Calu3 (cell line): ENCODE data around the gene NAV2. TPM values are rescaled to one million over a fixed set of nuclear protein-coding genes. Genes with fewer than 3 reads are reported as not detected.

Source experiments
- BruUV-seq: library from RNA; stranded (reverse); fragments of 400-500 nt; replicated peaks from 2 replicates; lab custom pipeline; 2021; lab: Mats Ljungman, UMichigan
- CTCF ChIA-PET: fragments of 300-600 bp; sonication (Branson Sonifier 250); formaldehyde crosslinking; loops from one replicate; lab custom pipeline; 2022; ENCODE audit warnings: antibody characterized with exemption; lab: Charles Lee
- DNase-seq: peaks from one replicate; pipeline ENCODE4 v3.0.0; 2022
- H3K27ac Mint-ChIP-seq: one replicate; pipeline ENCODE4 v1.8.0; 2022; ENCODE audit warnings: mixed read lengths; ENCODE audit not compliant: unreplicated experiment
- H3K27me3 Mint-ChIP-seq: one replicate; pipeline ENCODE4 v1.8.0; 2022; ENCODE audit warnings: mixed read lengths; ENCODE audit not compliant: unreplicated experiment
- H3K36me3 Mint-ChIP-seq: one replicate; pipeline ENCODE4 v1.8.0; 2022; ENCODE audit warnings: mild to moderate bottlenecking, moderate library complexity, mixed read lengths; ENCODE audit not compliant: insufficient read depth, unreplicated experiment
- H3K4me1 Mint-ChIP-seq: one replicate; pipeline ENCODE4 v1.8.0; 2022; ENCODE audit warnings: mild to moderate bottlenecking, low read depth, mixed read lengths; ENCODE audit not compliant: unreplicated experiment
- H3K4me3 Mint-ChIP-seq: one replicate; pipeline ENCODE4 v1.8.0; 2022; ENCODE audit warnings: mild to moderate bottlenecking, low read depth, moderate library complexity, mixed read lengths; ENCODE audit not compliant: unreplicated experiment
- H3K9me3 Mint-ChIP-seq: one replicate; pipeline ENCODE4 v1.8.0; 2022; ENCODE audit warnings: low read depth, mixed read lengths; ENCODE audit not compliant: unreplicated experiment
- CTCF ChIP-seq: fragments of 200-600 bp; IDR thresholded peaks from one replicate; pipeline ENCODE4 v1.8.0; 2022; ENCODE audit warnings: antibody characterized with exemption; ENCODE audit not compliant: unreplicated experiment
- intact Hi-C: fragments of 100-400 bp; cut with micrococcal nuclease; formaldehyde crosslinking; loops from one replicate; pipeline ENCODE4 v1.10.0; 2022; ENCODE audit not compliant: unreplicated experiment
- total RNA-seq: library from RNA; stranded (reverse); gene quantifications from 2 replicates; pipeline ENCODE4 v1.2.3, GENCODE V29; 2022

NAV2 gene
- total RNA-seq, 1 experiment from 2014 or later, result 21.4 TPM

- Mint-ChIP-seq H3K27ac (no peak overlapping the region), H3K4me1 (no peaks in the 10 kb centered on the region), H3K27me3 (no peaks in the 10 kb centered on the region), H3K36me3 (no peaks in the 10 kb centered on the region), H3K9me3 (no peaks in the 10 kb centered on the region), H3K4me3 (no peak overlapping the region)
- intact Hi-C loops, result no loop called here
- BruUV-seq, result no TSS peak
- TF ChIP-seq CTCF, result no peak
- no peak for DNase-seq
- CTCF ChIA-PET, result no interaction called here
Observed at GRCh38 chr11:20061776-20062175, 349.1 kb downstream of the NAV2 start.

- TF ChIP-seq CTCF, result no peak
- Mint-ChIP-seq H3K4me1 (no peaks in the 10 kb centered on the region), H3K36me3 (no peaks in the 10 kb centered on the region), H3K9me3 (no peaks in the 10 kb centered on the region), H3K4me3 (no peak overlapping the region), H3K27ac (no peak overlapping the region), H3K27me3 (no peaks in the 10 kb centered on the region)
- CTCF ChIA-PET, result no interaction called here
- no peak for DNase-seq
- BruUV-seq, result no TSS peak
- intact Hi-C loops, result no loop called here
Observed at GRCh38 chr11:20064961-20065405, 352.3 kb downstream of the NAV2 start.

- CTCF ChIA-PET, result no interaction called here
- no peaks in the 10 kb centered on the region for H3K36me3 Mint-ChIP-seq
- intact Hi-C loops, result no loop called here
- no peak for TF ChIP-seq CTCF
- no peaks in the 10 kb centered on the region for H3K4me1 Mint-ChIP-seq
- no peaks in the 10 kb centered on the region for H3K9me3 Mint-ChIP-seq
- no peak for DNase-seq
- BruUV-seq, result no TSS peak
- H3K27ac Mint-ChIP-seq, result no peak overlapping the region
- no peak overlapping the region for H3K4me3 Mint-ChIP-seq
- H3K27me3 Mint-ChIP-seq, result no peaks in the 10 kb centered on the region
Observed at GRCh38 chr11:20065406-20065805, 352.8 kb downstream of the NAV2 start.

GRCh38 chr11:20066013-20066782, 353.6 kb downstream of the NAV2 start:
- BruUV-seq, result no TSS peak
- Mint-ChIP-seq H3K27me3 (no peaks in the 10 kb centered on the region), H3K4me3 (no peak overlapping the region), H3K9me3 (no peaks in the 10 kb centered on the region), H3K36me3 (no peaks in the 10 kb centered on the region), H3K27ac (no peak overlapping the region), H3K4me1 (no peaks in the 10 kb centered on the region)
- CTCF ChIA-PET, result no interaction called here
- intact Hi-C loops, result no loop called here
- DNase-seq, result no peak
- TF ChIP-seq CTCF, result no peak
